HepG2 (cell line): ENCODE measurements around the gene NOL4L. TPM values are rescaled to one million over a fixed set of nuclear protein-coding genes. Genes with fewer than 3 reads are reported as not detected.

Experiments
- ATAC-seq: fragments of 200-7000 bp; cut with Tn5 transposase; 3 replicates; pipeline ENCODE4 v1.9.1; 2020; ENCODE audit warnings: mild to moderate bottlenecking, moderate library complexity
- BruUV-seq: library from RNA; stranded (reverse); fragments of 400-500 nt; replicated peaks from 2 replicates; lab custom pipeline; 2021; lab: Mats Ljungman, UMichigan
- CTCF ChIA-PET: fragments of 300-600 bp; formaldehyde crosslinking; extraction: SDS; loops from one replicate; lab custom pipeline; 2021; ENCODE audit warnings: low total read pairs, inconsistent platforms, low intra/inter-chr PET ratio; lab: Yijun Ruan, JAX
- POLR2A ChIA-PET: fragments of 350-600 bp; sonication (Branson Sonifier 250); formaldehyde crosslinking; loops from one replicate; lab custom pipeline; 2020; ENCODE audit warnings: antibody characterized with exemption, inconsistent platforms; lab: Yijun Ruan, JAX
- DNase-seq: peaks from one replicate; pipeline ENCODE4 v3.0.0-alpha.2; 2015; ENCODE audit warnings: low spot score
- FAIRE-seq: peaks from 3 replicates; lab custom pipeline; 2011; peaks lifted over from hg19 to GRCh38; lab: Jason Lieb, UNC
- H2AFZ ChIP-seq: one replicate; pipeline ENCODE4 v1.6.1; 2011; ENCODE audit warnings: low read length, inconsistent platforms
- H3K27ac ChIP-seq: fragments of 300-600 bp; 3 replicates; pipeline ENCODE4 v1.8.0; 2011; ENCODE audit warnings: mixed run types, mild to moderate bottlenecking, mixed read lengths, low read length, inconsistent platforms; ENCODE audit not compliant: insufficient read depth; ENCODE audit errors: extremely low read length
- H3K27me3 ChIP-seq, 2 experiments: fragments of 200-600 bp in 1 of 2; 2 replicates in 1 of 2; 3 replicates in 1 of 2; pipeline versions ENCODE4 v1.6.0 to v1.8.0; 2011; ENCODE audit warnings: low read length in 2 of 2, mild to moderate bottlenecking in 2 of 2, moderate library complexity in 2 of 2, inconsistent platforms in 1 of 2; ENCODE audit not compliant: insufficient read depth in 2 of 2, control insufficient read depth in 1 of 2
- H3K36me3 ChIP-seq, 2 experiments: fragments of 200-600 bp in 1 of 2; replicated peaks in 1 of 2; 2 replicates in 1 of 2; 3 replicates in 1 of 2; pipeline versions ENCODE4 v1.5.1 to v1.8.0; 2011; ENCODE audit warnings: low read length in 2 of 2, inconsistent platforms in 1 of 2; ENCODE audit not compliant: insufficient read depth in 2 of 2, control insufficient read depth in 1 of 2
- H3K4me1 ChIP-seq: 2 replicates; pipeline ENCODE4 v1.5.1; 2012; ENCODE audit warnings: low read length, inconsistent platforms; ENCODE audit not compliant: insufficient read depth
- H3K4me2 ChIP-seq: 2 replicates; pipeline ENCODE4 v1.6.0; 2011; ENCODE audit warnings: low read depth, low read length, inconsistent platforms
- H3K4me3 ChIP-seq, 3 experiments: fragments of 200-600 bp in 1 of 3; sonication (generic), shearing (Covaris generic) in 1 of 3; replicated peaks in 1 of 3; 2 replicates each; pipeline ENCODE4 v1.5.1; 2011 to 2016; ENCODE audit warnings: low read length in 3 of 3, inconsistent platforms in 2 of 3, low read depth in 2 of 3, mild to moderate bottlenecking in 2 of 3, control low read depth in 1 of 3, mixed read lengths in 1 of 3; ENCODE audit not compliant: insufficient read depth in 1 of 3
- H3K79me2 ChIP-seq: one replicate; pipeline ENCODE4 v1.6.1; 2011; ENCODE audit warnings: low read length, inconsistent platforms; ENCODE audit not compliant: insufficient read depth
- H3K9ac ChIP-seq: 2 replicates; pipeline ENCODE4 v1.6.0; 2011; ENCODE audit warnings: mild to moderate bottlenecking, low read depth, low read length, inconsistent platforms; ENCODE audit not compliant: insufficient read depth
- H3K9me3 ChIP-seq: 2 replicates; pipeline ENCODE4 v1.5.1; 2012; ENCODE audit warnings: mild to moderate bottlenecking, low read length
- H4K20me1 ChIP-seq: 2 replicates; pipeline ENCODE4 v1.6.0; 2011; ENCODE audit warnings: inconsistent platforms, mild to moderate bottlenecking, low read length, moderate library complexity; ENCODE audit not compliant: insufficient read depth
- CREM ChIP-seq, 2 experiments: sonication (generic) in 1 of 2; formaldehyde crosslinking in 1 of 2; IDR thresholded peaks; 2 replicates each; pipeline versions ENCODE4 v1.4.0 to v1.6.1; 2016 to 2020; ENCODE audit warnings: antibody characterized with exemption in 1 of 2, mild to moderate bottlenecking in 1 of 2, missing genetic modification reagents in 1 of 2
- FLYWCH1 ChIP-seq: sonication (generic); formaldehyde crosslinking; IDR thresholded peaks from 2 replicates; pipeline ENCODE4 v1.8.1; 2023; ENCODE audit warnings: mild to moderate bottlenecking, missing genetic modification reagents
- HNRNPK ChIP-seq: fragments of 200-400 bp; formaldehyde crosslinking; IDR thresholded peaks from 2 replicates; pipeline ENCODE4 v1.6.1; 2018; ENCODE audit warnings: low read length, low read depth, moderate library complexity, mild to moderate bottlenecking; ENCODE audit not compliant: poor library complexity, severe bottlenecking
- HOXD1 ChIP-seq: sonication (generic); formaldehyde crosslinking; IDR thresholded peaks from 2 replicates; pipeline ENCODE4 v1.5.0; 2020; ENCODE audit warnings: missing genetic modification reagents
- KDM5A ChIP-seq: fragments of 200-600 bp; sonication (generic); IDR thresholded peaks from 2 replicates; pipeline ENCODE4 v1.7.0; 2018; ENCODE audit warnings: antibody characterized with exemption, mild to moderate bottlenecking, low read length, borderline replicate concordance
- MIER3 ChIP-seq: IDR thresholded peaks from 2 replicates; pipeline ENCODE4 v1.6.1; 2016; ENCODE audit warnings: missing compliant biosample characterization, borderline replicate concordance
- MNT ChIP-seq: fragments of 450-650 bp; IDR thresholded peaks from 2 replicates; pipeline ENCODE4 v1.6.1; 2016
- MXD1 ChIP-seq: sonication (generic); formaldehyde crosslinking; IDR thresholded peaks from 2 replicates; pipeline ENCODE4 v1.4.0; 2020; ENCODE audit warnings: mild to moderate bottlenecking, missing genetic modification reagents
- NKX3-1 ChIP-seq: sonication (generic); formaldehyde crosslinking; IDR thresholded peaks from 2 replicates; pipeline ENCODE4 v1.5.0; 2020; ENCODE audit warnings: missing genetic modification reagents
- SNAPC4 ChIP-seq: sonication (generic); formaldehyde crosslinking; IDR thresholded peaks from 2 replicates; pipeline ENCODE4 v1.4.0; 2020; ENCODE audit warnings: mild to moderate bottlenecking, missing genetic modification reagents
- SP4 ChIP-seq: sonication (generic); formaldehyde crosslinking; IDR thresholded peaks from 2 replicates; pipeline ENCODE4 v1.8.1; 2023; ENCODE audit warnings: mild to moderate bottlenecking, missing genetic modification reagents
- TARDBP ChIP-seq: sonication (generic); formaldehyde crosslinking; IDR thresholded peaks from 2 replicates; pipeline ENCODE4 v1.8.0; 2022; ENCODE audit warnings: mild to moderate bottlenecking, missing genetic modification reagents
- TBX3 ChIP-seq: fragments of 450-650 bp; IDR thresholded peaks from 2 replicates; pipeline ENCODE4 v1.6.1; 2017; ENCODE audit warnings: antibody characterized with exemption, mild to moderate bottlenecking, inconsistent platforms, borderline replicate concordance
- TMF1 ChIP-seq: sonication (generic); formaldehyde crosslinking; IDR thresholded peaks from 2 replicates; pipeline ENCODE4 v1.8.1; 2022; ENCODE audit warnings: low read depth, missing genetic modification reagents
- ZFAT ChIP-seq: sonication (generic); formaldehyde crosslinking; conservative IDR thresholded peaks from 2 replicates; pipeline ENCODE4 v1.8.1; 2023; ENCODE audit warnings: missing genetic modification reagents, inconsistent platforms
- ZNF296 ChIP-seq: sonication (generic); formaldehyde crosslinking; conservative IDR thresholded peaks from 2 replicates; pipeline ENCODE4 v1.5.0; 2020; ENCODE audit warnings: mild to moderate bottlenecking, missing genetic modification reagents
- ZNF446 ChIP-seq: sonication (generic); formaldehyde crosslinking; IDR thresholded peaks from 2 replicates; pipeline ENCODE4 v1.5.0; 2020; ENCODE audit warnings: mild to moderate bottlenecking, missing genetic modification reagents
- ZNF501 ChIP-seq: sonication (generic); formaldehyde crosslinking; IDR thresholded peaks from 2 replicates; pipeline ENCODE4 v1.5.1; 2020; ENCODE audit warnings: mild to moderate bottlenecking, moderate library complexity, missing genetic modification reagents
- ZNF572 ChIP-seq: sonication (generic); formaldehyde crosslinking; IDR thresholded peaks from 2 replicates; pipeline ENCODE4 v1.5.1; 2020; ENCODE audit warnings: mild to moderate bottlenecking, missing genetic modification reagents
- WGBS: methylation state at CpG from one replicate; pipeline ENCODE4 v1.1.6; 2017; ENCODE audit warnings: low lambda C conversion rate; 5-methylcytosine and 5-hydroxymethylcytosine counted together
- in situ Hi-C: cut with HindIII; loops from 2 replicates; pipeline ENCODE4 v1.10.0; 2017; ENCODE audit warnings: low pct_unique_long_range_greater_than_20kb; ENCODE audit not compliant: extremely low pct_ligation_motif_present
- intact Hi-C: fragments of 100-400 bp; cut with micrococcal nuclease; formaldehyde crosslinking; loops from one replicate; pipeline ENCODE4 v1.10.0; 2022; ENCODE audit not compliant: unreplicated experiment
- polyA plus RNA-seq, 8 experiments: library from polyadenylated mRNA; depleted of rRNA in 3 of 8; stranded (reverse) in 7 of 8; unstranded in 1 of 8; fragments of >200 nt; fragmentation: Illumina TruSeq in 4 of 8; extraction: Trizol in 4 of 8; gene quantifications; 2 replicates each; pipeline versions ENCODE4 v1.2.1 to v1.2.3, GENCODE V29; 2011 to 2016; ENCODE audit warnings: low read depth in 4 of 8, missing spikeins in 1 of 8, mixed read lengths in 1 of 8; ENCODE audit not compliant: insufficient read depth in 1 of 8
- total RNA-seq, 5 experiments: library from RNA; depleted of rRNA; stranded (reverse); fragments of >200 nt; fragmentation: Illumina TruSeq; extraction: Trizol; gene quantifications; 2 replicates each; pipeline ENCODE4 v1.2.3, GENCODE V29; 2016; ENCODE audit warnings: low read depth in 1 of 5

The NOL4L gene
- total and polyA plus RNA-seq, 2 of the 13 experiments (the other 11 are each of a cell fraction or from before 2014, with no cell fraction given): 16.6 to 35.4 TPM

GRCh38 chr20:32554965-32555289, 30.2 kb downstream of the NOL4L start:
- Histone ChIP-seq H3K4me2 (no peak overlapping the region), H3K27me3 (no peaks in the 10 kb centered on the region), H3K27ac (peak overlapping the region; percentile 15), H3K36me3 (no peaks in the 10 kb centered on the region; a peak in 2 of 5 replicates), H3K9ac (0 out of 2 replicates have a peak overlapping the region, but pooled peaks have one; percentile 16), H4K20me1 (no peaks in the 10 kb centered on the region), H3K4me1 (peaks cover 90% of the 10 kb centered on the region), H3K4me3 (no peak overlapping the region), H2AFZ (no peak overlapping the region), H3K9me3 (no peaks in the 10 kb centered on the region), H3K79me2 (peaks cover 3% of the 10 kb centered on the region)
- FAIRE-seq: no peak
- POLR2A ChIA-PET: interaction anchor here (0.8 to 6.7 kb wide), 4 partner anchors 10 to 31 kb away, joined by 5 to 124 read pairs (median 6); no protein-coding TSS in a partner anchor
- no peak for DNase-seq
- BruUV-seq: no TSS peak
- WGBS: 90% methylated on average over 3 of the region's 3 CpGs
- in situ Hi-C loops: no loop called here
- CTCF ChIA-PET: no interaction called here
- no peak for ATAC-seq
- intact Hi-C loops: no loop called here
- TF ChIP-seq TMF1 (CRISPR knock-in tag) (no peak), MIER3 (CRISPR knock-in tag) (0 out of 2 replicates have a peak, but pooled peaks have one; percentile 60), ZNF501 (CRISPR knock-in tag) (peak; percentile 3; the same call in 1 of the 2 replicates), SNAPC4 (CRISPR knock-in tag) (no peak), FLYWCH1 (CRISPR knock-in tag) (0 out of 2 replicates have a peak, but pooled peaks have one; percentile 69), ZFAT (CRISPR knock-in tag) (no peak), ZNF296 (CRISPR knock-in tag) (no peak), KDM5A (no peak), NKX3-1 (CRISPR knock-in tag) (no peak), HNRNPK (no peak), HOXD1 (CRISPR knock-in tag) (no peak), MXD1 (CRISPR knock-in tag) (no peak), TARDBP (CRISPR knock-in tag) (no peak), ZNF446 (CRISPR knock-in tag) (0 out of 2 replicates have a peak, but pooled peaks have one; percentile 40), SP4 (CRISPR knock-in tag) (peak; percentile 54; the same call in 1 of the 2 replicates), ZNF572 (CRISPR knock-in tag) (0 out of 2 replicates have a peak, but pooled peaks have one; percentile 1), TBX3 (no peak), CREM (IDR thresholded peaks at IDR 0.05) (no peak), CREM (CRISPR knock-in tag; IDR thresholded peaks at IDR 0.05) (no peak), MNT (peak; percentile 56)
